Activated CD8-positive, alpha-beta T cell treated with anti-CD3 and anti-CD28 coated beads for 36 hours (primary cell): ENCODE data around the gene ZNF771. TPM values are rescaled to one million over a fixed set of nuclear protein-coding genes. Genes with fewer than 3 reads are reported as not detected.
A peak's percentile ranks its signal among the peaks of the same experiment; 100 is the strongest.

ENCODE experiments used
- ATAC-seq: fragments of 200-7000 bp; cut with Tn5 transposase; one replicate; pipeline ENCODE4 v1.10.0; 2021; ENCODE audit warnings: mild to moderate bottlenecking, moderate library complexity
- CTCF ChIA-PET: fragments of 350-600 bp; sonication (Branson Sonifier 250); formaldehyde crosslinking; loops from one replicate; lab custom pipeline; 2021; ENCODE audit warnings: antibody characterized with exemption; lab: Charles Lee
- POLR2A ChIA-PET: fragments of 350-600 bp; sonication (Branson Sonifier 250); formaldehyde crosslinking; loops from one replicate; lab custom pipeline; 2021; ENCODE audit warnings: antibody characterized with exemption; lab: Charles Lee
- DNase-seq: peaks from one replicate; pipeline ENCODE4 v3.0.0-alpha.2; 2020
- H3K27ac Mint-ChIP-seq: one replicate; pipeline ENCODE4 v1.8.0; 2021; ENCODE audit warnings: mild to moderate bottlenecking, mixed read lengths
- H3K27me3 Mint-ChIP-seq: one replicate; pipeline ENCODE4 v1.8.0; 2021; ENCODE audit warnings: mixed read lengths
- H3K36me3 Mint-ChIP-seq: one replicate; pipeline ENCODE4 v1.8.0; 2021; ENCODE audit warnings: low read depth, mixed read lengths
- H3K4me1 Mint-ChIP-seq: one replicate; pipeline ENCODE4 v1.8.0; 2021; ENCODE audit warnings: low read depth, mixed read lengths
- H3K4me3 Mint-ChIP-seq: one replicate; pipeline ENCODE4 v1.8.0; 2021; ENCODE audit warnings: mild to moderate bottlenecking, moderate library complexity, mixed read lengths
- H3K9me3 Mint-ChIP-seq: one replicate; pipeline ENCODE4 v1.8.0; 2021; ENCODE audit warnings: mixed read lengths
- intact Hi-C: fragments of 100-400 bp; cut with micrococcal nuclease; formaldehyde crosslinking; loops from one replicate; pipeline ENCODE4 v1.10.0; 2022
- total RNA-seq, 2 experiments: library from RNA; stranded (reverse); gene quantifications; one replicate each; pipeline ENCODE4 v1.2.3, GENCODE V29; 2021
- TF ChIP-seq, protein P1 (sequence below): fragments of 200-600 bp; IDR thresholded peaks from one replicate; pipeline ENCODE4 v1.8.0; 2022; ENCODE audit warnings: antibody characterized with exemption, mild to moderate bottlenecking

Gene ZNF771
- total RNA-seq, 2 experiments from 2014 or later, result 5.4 to 6.6 TPM

- H3K36me3 Mint-ChIP-seq, result no peaks in the 10 kb centered on the region
- CTCF ChIA-PET, result interaction anchor here (1.1 to 12.0 kb wide), 7 partner anchors 10 to 142 kb away, joined by 3 to 84 read pairs (median 17); partner anchors contain the start of genes DCTPP1, ITGAL, SEPHS2 and ZNF747
- DNase-seq, result no peak
- H3K4me1 Mint-ChIP-seq, result peaks cover 61% of the 10 kb centered on the region
- ATAC-seq, result no peak
- TF ChIP-seq, protein P1, sequence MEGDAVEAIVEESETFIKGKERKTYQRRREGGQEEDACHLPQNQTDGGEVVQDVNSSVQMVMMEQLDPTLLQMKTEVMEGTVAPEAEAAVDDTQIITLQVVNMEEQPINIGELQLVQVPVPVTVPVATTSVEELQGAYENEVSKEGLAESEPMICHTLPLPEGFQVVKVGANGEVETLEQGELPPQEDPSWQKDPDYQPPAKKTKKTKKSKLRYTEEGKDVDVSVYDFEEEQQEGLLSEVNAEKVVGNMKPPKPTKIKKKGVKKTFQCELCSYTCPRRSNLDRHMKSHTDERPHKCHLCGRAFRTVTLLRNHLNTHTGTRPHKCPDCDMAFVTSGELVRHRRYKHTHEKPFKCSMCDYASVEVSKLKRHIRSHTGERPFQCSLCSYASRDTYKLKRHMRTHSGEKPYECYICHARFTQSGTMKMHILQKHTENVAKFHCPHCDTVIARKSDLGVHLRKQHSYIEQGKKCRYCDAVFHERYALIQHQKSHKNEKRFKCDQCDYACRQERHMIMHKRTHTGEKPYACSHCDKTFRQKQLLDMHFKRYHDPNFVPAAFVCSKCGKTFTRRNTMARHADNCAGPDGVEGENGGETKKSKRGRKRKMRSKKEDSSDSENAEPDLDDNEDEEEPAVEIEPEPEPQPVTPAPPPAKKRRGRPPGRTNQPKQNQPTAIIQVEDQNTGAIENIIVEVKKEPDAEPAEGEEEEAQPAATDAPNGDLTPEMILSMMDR, result no peak
- no peaks in the 10 kb centered on the region for H3K27me3 Mint-ChIP-seq
- no peaks in the 10 kb centered on the region for H3K9me3 Mint-ChIP-seq
- intact Hi-C loops, result no loop called here
- no peak overlapping the region for H3K4me3 Mint-ChIP-seq
- H3K27ac Mint-ChIP-seq, result peak overlapping the region; percentile 49
- POLR2A ChIA-PET, result interaction anchor here (0.6 to 13.6 kb wide), 11 partner anchors 10 to 84 kb away, joined by 3 to 280 read pairs (median 5); partner anchors contain the start of genes DCTPP1 and ITGAL
Measured at GRCh38 chr16:30456302-30456701, 48.9 kb downstream of the ZNF771 start.

- DNase-seq (no peak), ATAC-seq (no peak)
- H3K4me3 Mint-ChIP-seq, result no peak overlapping the region
- peaks cover 67% of the 10 kb centered on the region for H3K4me1 Mint-ChIP-seq
- POLR2A ChIA-PET, result interaction anchor here (1.2 to 13.6 kb wide), 10 partner anchors 9 to 201 kb away, joined by 3 to 280 read pairs (median 8); partner anchors contain the start of genes DCTPP1, FBRS, ITGAL and SEPHS2
- CTCF ChIA-PET, result interaction anchor here (1.0 to 12.0 kb wide), 10 partner anchors 9 to 357 kb away, joined by 3 to 84 read pairs (median 7); partner anchors contain the start of genes DCTPP1, ITGAL, SEPHS2 and ZNF747
- H3K36me3 Mint-ChIP-seq, result peaks cover 2% of the 10 kb centered on the region
- H3K9me3 Mint-ChIP-seq, result no peaks in the 10 kb centered on the region
- H3K27ac Mint-ChIP-seq, result peak overlapping the region; percentile 82
- TF ChIP-seq, protein P1, result no peak
- intact Hi-C loops, result no loop called here
- no peaks in the 10 kb centered on the region for H3K27me3 Mint-ChIP-seq
Measured at GRCh38 chr16:30457256-30457655, 49.9 kb downstream of the ZNF771 start.

DNA sequence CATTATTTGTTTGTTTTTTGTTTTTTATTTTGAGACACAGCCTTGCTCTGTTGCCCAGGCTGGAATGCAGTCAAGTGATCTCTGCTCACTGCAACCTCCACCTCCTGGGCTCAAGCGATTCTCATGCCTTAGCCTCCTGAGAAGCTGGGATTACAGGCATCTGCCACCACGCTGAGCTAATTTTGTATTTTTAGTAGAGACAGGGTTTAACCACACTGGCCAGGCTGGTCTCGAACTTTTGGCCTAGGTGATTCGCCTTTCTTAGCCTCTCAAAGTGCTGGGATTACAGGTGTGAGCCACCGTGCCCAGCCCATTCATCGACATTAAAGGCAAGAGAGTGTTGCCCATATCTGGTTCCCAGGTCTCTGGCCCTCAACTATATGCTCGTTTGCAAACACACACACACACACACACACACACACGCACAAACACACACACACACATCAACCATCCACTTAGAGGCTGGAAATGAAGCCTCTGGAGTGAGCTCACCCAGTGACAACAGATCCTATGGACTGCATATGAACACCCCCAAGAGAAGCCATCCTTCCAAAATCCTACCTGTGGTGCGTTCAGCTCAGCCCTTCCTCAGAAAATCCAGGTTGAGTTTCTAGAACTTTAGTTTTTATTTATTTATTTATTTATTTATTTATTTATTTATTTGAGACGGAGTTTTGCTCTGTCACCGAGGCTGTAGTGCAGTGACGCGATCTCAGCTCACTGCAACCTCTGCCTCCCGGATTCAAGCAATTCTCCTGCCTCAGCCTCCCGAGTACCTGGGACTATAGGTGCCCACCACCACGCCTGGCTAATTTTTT lies 50.5 kb downstream of the ZNF771 start:
- Mint-ChIP-seq H3K27ac (peak overlapping the region; percentile 98), H3K4me1 (peaks cover 62% of the 10 kb centered on the region), H3K36me3 (peaks cover 2% of the 10 kb centered on the region), H3K9me3 (no peaks in the 10 kb centered on the region), H3K4me3 (peak overlapping the region; percentile 62), H3K27me3 (no peaks in the 10 kb centered on the region)
- POLR2A ChIA-PET, result interaction anchor here (1.0 to 13.6 kb wide), 18 partner anchors 9 to 201 kb away, joined by 3 to 280 read pairs (median 4); partner anchors contain the start of genes DCTPP1, FBRS, ITGAL and SEPHS2
- ATAC-seq (no peak), DNase-seq (no peak)
- CTCF ChIA-PET, result interaction anchor here (0.8 to 12.0 kb wide), 12 partner anchors 7 to 356 kb away, joined by 3 to 84 read pairs (median 6); partner anchors contain the start of genes DCTPP1, ITGAL, SEPHS2 and ZNF747
- TF ChIP-seq, protein P1, result no peak
- intact Hi-C loops, result loop anchor here (1.0 kb wide), 1 partner anchor 13 kb away; no protein-coding TSS in a partner anchor

DNA sequence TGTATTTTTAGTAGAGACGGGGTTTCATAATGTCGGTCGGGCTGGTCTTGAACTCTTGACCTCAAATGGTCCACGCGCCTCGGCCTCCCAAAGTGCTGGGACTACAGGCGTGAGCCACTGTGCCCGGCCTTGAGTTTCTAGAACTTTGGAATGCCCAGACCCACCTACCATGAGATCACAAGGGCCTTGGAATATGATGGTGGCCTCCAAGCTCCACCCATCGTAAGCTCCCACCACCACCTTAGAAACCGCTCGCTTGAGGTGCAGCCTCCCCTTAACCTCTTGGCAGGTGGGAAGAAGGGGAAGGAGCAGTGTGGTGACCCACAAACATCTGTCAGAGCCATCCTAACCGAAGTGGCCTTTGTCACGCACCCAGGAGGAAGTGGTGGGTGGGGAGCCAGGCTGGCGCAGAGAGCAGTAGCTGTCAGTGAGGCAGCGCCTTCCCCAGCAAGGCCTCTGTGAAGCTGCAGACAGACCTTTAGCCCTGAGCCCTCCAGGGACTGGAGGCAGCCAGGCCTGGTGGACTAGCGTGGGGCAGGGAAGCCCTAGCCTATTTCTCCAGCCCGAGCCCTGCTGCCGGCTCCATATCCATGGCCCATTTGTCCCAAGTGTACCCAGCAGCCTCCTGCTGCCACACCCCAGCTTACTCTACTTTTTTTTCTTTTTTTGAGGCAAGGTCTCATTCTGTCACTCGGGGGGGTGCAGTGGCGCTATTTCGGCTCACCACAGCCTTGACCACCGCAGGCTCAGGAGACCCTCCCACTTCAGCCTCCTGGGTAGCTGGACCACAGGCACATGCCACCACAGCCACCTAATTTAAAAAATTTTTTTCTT lies 51.4 kb downstream of the ZNF771 start:
- H3K36me3 Mint-ChIP-seq, result peaks cover 2% of the 10 kb centered on the region
- intact Hi-C loops, result loop anchor here (1.0 kb wide), 1 partner anchor 13 kb away; no protein-coding TSS in a partner anchor
- H3K27ac Mint-ChIP-seq, result peak overlapping the region; percentile 98
- CTCF ChIA-PET, result interaction anchor here (0.8 to 4.7 kb wide), 8 partner anchors 8 to 76 kb away, joined by 3 to 55 read pairs (median 8); partner anchors contain the start of genes DCTPP1, ITGAL, SEPHS2 and ZNF747
- peak; percentile 97 for DNase-seq
- ATAC-seq, result peak; percentile 95
- peaks cover 67% of the 10 kb centered on the region for H3K4me1 Mint-ChIP-seq
- POLR2A ChIA-PET, result interaction anchor here (1.0 to 13.6 kb wide), 18 partner anchors 10 to 200 kb away, joined by 3 to 280 read pairs (median 4); partner anchors contain the start of genes FBRS, ITGAL and SEPHS2
- H3K27me3 Mint-ChIP-seq, result no peaks in the 10 kb centered on the region
- H3K9me3 Mint-ChIP-seq, result no peaks in the 10 kb centered on the region
- peak overlapping the region; percentile 62 for H3K4me3 Mint-ChIP-seq
- TF ChIP-seq, protein P1, result no peak
